ENCODE results near the gene FAM149A. TPM values are rescaled to one million over a fixed set of nuclear protein-coding genes. Genes with fewer than 3 reads are reported as not detected.

FAM149A gene
- polyA plus RNA-seq, 1 donor (not counting 4 experiments of a cell fraction or from before 2014, with no cell fraction given): 0.41 TPM

GRCh38 chr4:186132577-186133242 lies 28.2 kb downstream of the FAM149A start:
- no peaks in the 10 kb centered on the region for H3K9me1 ChIP-seq (ENCODE audit: control insufficient read depth, extremely low read depth, insufficient read depth, low read length)
- H3K4me3 ChIP-seq (ENCODE audit: control insufficient read depth in 2 of 3, extremely low read depth in 1 of 3, insufficient read depth in 2 of 3, low read depth in 1 of 3, low read length in 3 of 3): no peak overlapping the region
- no peaks in the 10 kb centered on the region for H3K27me3 ChIP-seq (ENCODE audit: control insufficient read depth, extremely low read depth, insufficient read depth, low read length)
- no peaks in the 10 kb centered on the region for H4K20me1 ChIP-seq (ENCODE audit: control insufficient read depth, extremely low read depth, insufficient read depth, low read length)
- no peak overlapping the region for H3K4me2 ChIP-seq (ENCODE audit: control insufficient read depth, extremely low read depth, insufficient read depth, low read depth, low read length)
- no peaks in the 10 kb centered on the region for H3K4me1 ChIP-seq (ENCODE audit: control insufficient read depth, extremely low read depth, insufficient read depth, low read length)
- dilution Hi-C loops (cut with MboI; ENCODE audit: extremely low pct_ligation_motif_present, low sequenced_read_pairs): no loop called here
- H3K9ac ChIP-seq (ENCODE audit: control insufficient read depth, extremely low read depth, insufficient read depth, low read length): no peak overlapping the region
- H3K27ac ChIP-seq (ENCODE audit: control insufficient read depth, insufficient read depth, low read length): no peak overlapping the region
- H3K36me3 ChIP-seq (ENCODE audit: control insufficient read depth in 2 of 2, extremely low read depth in 1 of 2, insufficient read depth in 2 of 2, low read length in 2 of 2): no peaks in the 10 kb centered on the region
- no peaks in the 10 kb centered on the region for H3K9me3 ChIP-seq (ENCODE audit: control insufficient read depth, low read depth, low read length)
- no peak for DNase-seq (ENCODE audit: low read depth, low spot score)
- peak in 1 of 3 experiments; percentile 30 for TF ChIP-seq CTCF (optimal IDR thresholded peaks at IDR 0.05 in 1 of 3, IDR thresholded peaks at IDR 0.05 in 1 of 3, conservative IDR thresholded peaks at IDR 0.05 in 1 of 3; ENCODE audit: extremely low read depth in 1 of 3, insufficient read depth in 2 of 3, low read length in 3 of 3)
- TF ChIP-seq EZH2 (IDR thresholded peaks at IDR 0.05; ENCODE audit: low read length): no peak
- H2AFZ ChIP-seq (ENCODE audit: control insufficient read depth, low read length): no peak overlapping the region
- H3K79me2 ChIP-seq (ENCODE audit: control insufficient read depth, insufficient read depth, low read length): no peaks in the 10 kb centered on the region
- no peak for FAIRE-seq

GRCh38 chr4:186134257-186134656 lies 29.8 kb downstream of the FAM149A start:
- TF ChIP-seq CTCF (optimal IDR thresholded peaks at IDR 0.05 in 1 of 3, IDR thresholded peaks at IDR 0.05 in 1 of 3, conservative IDR thresholded peaks at IDR 0.05 in 1 of 3; ENCODE audit: extremely low read depth in 1 of 3, insufficient read depth in 2 of 3, low read length in 3 of 3): no peak
- no peak for TF ChIP-seq EZH2 (IDR thresholded peaks at IDR 0.05; ENCODE audit: low read length)
- Histone ChIP-seq H3K4me2 (ENCODE audit: control insufficient read depth, extremely low read depth, insufficient read depth, low read depth, low read length) (no peak overlapping the region), H3K4me1 (ENCODE audit: control insufficient read depth, extremely low read depth, insufficient read depth, low read length) (no peaks in the 10 kb centered on the region), H2AFZ (ENCODE audit: control insufficient read depth, low read length) (no peak overlapping the region), H3K9me1 (ENCODE audit: control insufficient read depth, extremely low read depth, insufficient read depth, low read length) (no peaks in the 10 kb centered on the region), H3K9me3 (ENCODE audit: control insufficient read depth, low read depth, low read length) (no peaks in the 10 kb centered on the region), H3K4me3 (ENCODE audit: control insufficient read depth in 2 of 3, extremely low read depth in 1 of 3, insufficient read depth in 2 of 3, low read depth in 1 of 3, low read length in 3 of 3) (no peak overlapping the region), H3K9ac (ENCODE audit: control insufficient read depth, extremely low read depth, insufficient read depth, low read length) (no peak overlapping the region), H3K27me3 (ENCODE audit: control insufficient read depth, extremely low read depth, insufficient read depth, low read length) (no peaks in the 10 kb centered on the region), H3K36me3 (ENCODE audit: control insufficient read depth in 2 of 2, extremely low read depth in 1 of 2, insufficient read depth in 2 of 2, low read length in 2 of 2) (no peaks in the 10 kb centered on the region), H3K27ac (ENCODE audit: control insufficient read depth, insufficient read depth, low read length) (no peak overlapping the region), H3K79me2 (ENCODE audit: control insufficient read depth, insufficient read depth, low read length) (no peaks in the 10 kb centered on the region), H4K20me1 (ENCODE audit: control insufficient read depth, extremely low read depth, insufficient read depth, low read length) (no peaks in the 10 kb centered on the region)
- dilution Hi-C loops (cut with MboI; ENCODE audit: extremely low pct_ligation_motif_present, low sequenced_read_pairs): no loop called here
- DNase-seq (ENCODE audit: low read depth, low spot score) (no peak), FAIRE-seq (no peak)

All from keratinocyte (primary cell).